Endothelial cell of umbilical vein (primary cell): ENCODE data around the gene TTN.

ENCODE experiments used
- EZH2 ChIP-seq: IDR thresholded peaks from 2 replicates; pipeline ENCODE4 v1.6.1; 2012; ENCODE audit warnings: borderline replicate concordance, low read depth, mild to moderate bottlenecking, moderate library complexity, low read length, inconsistent platforms; ENCODE audit not compliant: severe bottlenecking
- FOS ChIP-seq: IDR thresholded peaks from 2 replicates; pipeline ENCODE4 v1.6.1; 2011; ENCODE audit warnings: mild to moderate bottlenecking, low read length, moderate library complexity, borderline replicate concordance; ENCODE audit not compliant: insufficient read depth
- JUN ChIP-seq: IDR thresholded peaks from 2 replicates; pipeline ENCODE4 v1.6.1; 2011; ENCODE audit warnings: borderline replicate concordance, low read depth; ENCODE audit not compliant: insufficient read length, insufficient read depth
- POLR2A ChIP-seq: IDR thresholded peaks from 2 replicates; pipeline ENCODE4 v1.6.1; 2012; ENCODE audit warnings: low read depth, mild to moderate bottlenecking, control low read depth, low read length
- POLR2AphosphoS5 ChIP-seq: IDR thresholded peaks from 2 replicates; pipeline ENCODE4 v1.6.1; 2012; ENCODE audit warnings: low read depth, mild to moderate bottlenecking, control low read depth, low read length, moderate library complexity; ENCODE audit not compliant: insufficient read depth
- TF ChIP-seq, protein P1 (sequence below), 2 donors: IDR thresholded peaks; 1 replicate in 1 of 2; 2 replicates in 1 of 2; pipeline ENCODE4 v1.5.1; 2011; ENCODE audit warnings: low read length in 2 of 2, mild to moderate bottlenecking in 2 of 2, moderate library complexity in 2 of 2, control low read depth in 1 of 2, inconsistent platforms in 1 of 2, low read depth in 1 of 2; ENCODE audit not compliant: insufficient read depth in 1 of 2; ENCODE audit errors: extremely low read depth in 1 of 2
- TF ChIP-seq, protein P2 (sequence below): IDR thresholded peaks from 2 replicates; pipeline ENCODE4 v1.6.1; 2011; ENCODE audit not compliant: insufficient read depth, insufficient read length

DNA sequence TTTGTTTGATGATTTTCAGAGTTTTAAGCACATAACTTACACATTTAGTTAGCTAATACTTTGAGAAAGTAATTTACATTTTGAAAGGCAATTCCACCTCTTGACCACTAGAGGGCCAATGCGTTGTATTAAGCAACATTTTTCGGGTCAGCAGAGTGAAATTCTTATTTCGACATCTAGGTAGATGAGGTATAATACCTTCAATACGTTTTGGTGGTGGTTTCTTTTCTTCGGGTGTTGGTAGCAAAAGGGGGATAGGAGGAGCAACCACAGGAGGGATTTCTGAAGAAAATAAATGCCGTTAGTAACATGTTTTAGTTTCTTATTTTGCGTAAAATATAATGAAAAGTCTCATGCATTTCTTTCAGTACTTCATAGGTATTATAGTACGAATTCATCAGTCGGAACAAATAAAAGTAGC lies 106.3 kb downstream of the TTN start:
- TF ChIP-seq, protein P1, sequence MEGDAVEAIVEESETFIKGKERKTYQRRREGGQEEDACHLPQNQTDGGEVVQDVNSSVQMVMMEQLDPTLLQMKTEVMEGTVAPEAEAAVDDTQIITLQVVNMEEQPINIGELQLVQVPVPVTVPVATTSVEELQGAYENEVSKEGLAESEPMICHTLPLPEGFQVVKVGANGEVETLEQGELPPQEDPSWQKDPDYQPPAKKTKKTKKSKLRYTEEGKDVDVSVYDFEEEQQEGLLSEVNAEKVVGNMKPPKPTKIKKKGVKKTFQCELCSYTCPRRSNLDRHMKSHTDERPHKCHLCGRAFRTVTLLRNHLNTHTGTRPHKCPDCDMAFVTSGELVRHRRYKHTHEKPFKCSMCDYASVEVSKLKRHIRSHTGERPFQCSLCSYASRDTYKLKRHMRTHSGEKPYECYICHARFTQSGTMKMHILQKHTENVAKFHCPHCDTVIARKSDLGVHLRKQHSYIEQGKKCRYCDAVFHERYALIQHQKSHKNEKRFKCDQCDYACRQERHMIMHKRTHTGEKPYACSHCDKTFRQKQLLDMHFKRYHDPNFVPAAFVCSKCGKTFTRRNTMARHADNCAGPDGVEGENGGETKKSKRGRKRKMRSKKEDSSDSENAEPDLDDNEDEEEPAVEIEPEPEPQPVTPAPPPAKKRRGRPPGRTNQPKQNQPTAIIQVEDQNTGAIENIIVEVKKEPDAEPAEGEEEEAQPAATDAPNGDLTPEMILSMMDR (IDR thresholded peaks at IDR 0.05; ENCODE audit: extremely low read depth in 1 of 2, insufficient read depth in 1 of 2, low read depth in 1 of 2, low read length in 2 of 2) = peak; percentile 66 to 76
- no peak for TF ChIP-seq POLR2A
- TF ChIP-seq EZH2 = no peak
- no peak for TF ChIP-seq FOS
- TF ChIP-seq, protein P2, sequence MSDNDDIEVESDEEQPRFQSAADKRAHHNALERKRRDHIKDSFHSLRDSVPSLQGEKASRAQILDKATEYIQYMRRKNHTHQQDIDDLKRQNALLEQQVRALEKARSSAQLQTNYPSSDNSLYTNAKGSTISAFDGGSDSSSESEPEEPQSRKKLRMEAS = no peak
- no peak for TF ChIP-seq POLR2AphosphoS5
- TF ChIP-seq JUN = no peak
